C4-2B (cell line): ENCODE measurements around the gene THRAP3.

Source experiments
- ZFX ChIP-seq: fragments of 450-650 bp; IDR thresholded peaks from 2 replicates; pipeline ENCODE4 v1.6.1; 2017
- TF ChIP-seq, protein P1 (sequence below): fragments of 450-650 bp; conservative IDR thresholded peaks from 2 replicates; pipeline ENCODE4 v1.5.1; 2017; ENCODE audit warnings: mild to moderate bottlenecking

DNA sequence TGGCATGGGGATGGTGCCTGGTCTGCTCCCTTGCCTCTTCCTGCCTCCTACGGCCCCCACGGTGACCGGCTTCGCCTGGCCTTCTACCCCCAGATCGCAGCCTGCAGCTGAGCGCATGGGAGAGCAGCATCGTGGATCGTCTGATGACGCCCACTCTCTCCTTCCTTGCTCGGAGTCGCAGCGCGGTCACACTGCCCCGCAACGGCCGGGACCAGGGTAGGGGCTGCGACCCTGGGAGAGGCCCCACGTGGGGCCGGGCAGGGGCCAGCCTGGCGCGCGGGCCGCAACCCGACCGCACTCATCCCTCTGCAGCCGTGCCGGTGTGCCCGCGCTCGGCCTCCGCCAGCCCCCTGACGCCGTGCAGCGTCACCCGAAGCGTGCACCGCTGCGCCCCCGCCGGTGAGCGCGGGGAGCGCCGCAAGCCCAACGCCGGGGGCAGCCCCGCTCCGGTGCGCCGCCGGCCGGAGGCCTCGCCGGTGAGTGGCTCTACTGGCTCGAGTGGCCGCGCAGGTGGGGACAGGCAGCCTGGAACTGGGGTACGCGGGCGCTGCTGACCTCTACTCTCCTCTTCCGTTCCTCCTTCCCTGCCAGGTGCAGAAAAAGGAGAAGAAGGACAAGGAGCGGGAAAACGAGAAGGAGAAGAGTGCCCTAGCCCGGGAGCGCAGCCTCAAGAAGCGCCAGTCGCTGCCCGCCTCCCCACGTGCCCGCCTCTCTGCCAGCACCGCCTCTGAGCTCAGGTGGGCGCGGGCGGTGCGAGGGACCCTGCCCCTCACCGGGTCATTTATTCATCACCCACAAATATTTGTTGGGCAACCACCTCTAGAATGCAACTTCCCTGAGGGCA lies 47.9 kb upstream of the THRAP3 start:
- TF ChIP-seq, protein P1, sequence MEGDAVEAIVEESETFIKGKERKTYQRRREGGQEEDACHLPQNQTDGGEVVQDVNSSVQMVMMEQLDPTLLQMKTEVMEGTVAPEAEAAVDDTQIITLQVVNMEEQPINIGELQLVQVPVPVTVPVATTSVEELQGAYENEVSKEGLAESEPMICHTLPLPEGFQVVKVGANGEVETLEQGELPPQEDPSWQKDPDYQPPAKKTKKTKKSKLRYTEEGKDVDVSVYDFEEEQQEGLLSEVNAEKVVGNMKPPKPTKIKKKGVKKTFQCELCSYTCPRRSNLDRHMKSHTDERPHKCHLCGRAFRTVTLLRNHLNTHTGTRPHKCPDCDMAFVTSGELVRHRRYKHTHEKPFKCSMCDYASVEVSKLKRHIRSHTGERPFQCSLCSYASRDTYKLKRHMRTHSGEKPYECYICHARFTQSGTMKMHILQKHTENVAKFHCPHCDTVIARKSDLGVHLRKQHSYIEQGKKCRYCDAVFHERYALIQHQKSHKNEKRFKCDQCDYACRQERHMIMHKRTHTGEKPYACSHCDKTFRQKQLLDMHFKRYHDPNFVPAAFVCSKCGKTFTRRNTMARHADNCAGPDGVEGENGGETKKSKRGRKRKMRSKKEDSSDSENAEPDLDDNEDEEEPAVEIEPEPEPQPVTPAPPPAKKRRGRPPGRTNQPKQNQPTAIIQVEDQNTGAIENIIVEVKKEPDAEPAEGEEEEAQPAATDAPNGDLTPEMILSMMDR: no peak
- no peak for TF ChIP-seq ZFX
